Neural cell (in vitro differentiated cells): ENCODE results near the gene IMPDH2. TPM values are rescaled to one million over a fixed set of nuclear protein-coding genes. Genes with fewer than 3 reads are reported as not detected.

Experiments used
- H2AFZ ChIP-seq: fragments of 200-600, 300-800 bp; sonication (generic), shearing (Covaris generic); 2 replicates; pipeline ENCODE4 v1.6.0; 2014; ENCODE audit warnings: low read depth, mild to moderate bottlenecking, antibody characterized with exemption, low read length, moderate library complexity
- H3F3A ChIP-seq: fragments of 200-600 bp; shearing (Covaris generic); 2 replicates; pipeline ENCODE4 v1.6.1; 2016; ENCODE audit warnings: mild to moderate bottlenecking, moderate library complexity, mixed read lengths, antibody characterized with exemption, low read length; ENCODE audit not compliant: insufficient read depth, poor library complexity, severe bottlenecking
- H3K27ac ChIP-seq: fragments of 200-600, 300-800 bp; sonication (generic), shearing (Covaris generic); 2 replicates; pipeline ENCODE4 v1.5.1; 2014; ENCODE audit warnings: mild to moderate bottlenecking, low read length, moderate library complexity
- H3K27me3 ChIP-seq: fragments of 300-800, 200-600 bp; sonication (generic), shearing (Covaris generic); 2 replicates; pipeline ENCODE4 v1.6.0; 2014; ENCODE audit warnings: mild to moderate bottlenecking, low read depth, low read length, moderate library complexity; ENCODE audit not compliant: insufficient read depth
- H3K36me3 ChIP-seq: fragments of 300-800, 200-600 bp; sonication (generic), shearing (Covaris generic); 2 replicates; pipeline ENCODE4 v1.5.1; 2014; ENCODE audit warnings: mild to moderate bottlenecking, antibody characterized with exemption, low read length, moderate library complexity; ENCODE audit not compliant: insufficient read depth
- H3K4me2 ChIP-seq: fragments of 300-800, 200-600 bp; sonication (generic), shearing (Covaris generic); 2 replicates; pipeline ENCODE4 v1.6.0; 2014; ENCODE audit warnings: mild to moderate bottlenecking, low read length
- H3K4me3 ChIP-seq: fragments of 300-800, 200-600 bp; sonication (generic), shearing (Covaris generic); 2 replicates; pipeline ENCODE4 v1.5.1; 2014; ENCODE audit warnings: mild to moderate bottlenecking, low read length, moderate library complexity
- H3K79me2 ChIP-seq: fragments of 200-600 bp; shearing (Covaris generic); replicated peaks from 2 replicates; pipeline ENCODE4 v1.6.0; 2014; ENCODE audit warnings: mild to moderate bottlenecking, low read length, moderate library complexity; ENCODE audit not compliant: insufficient read depth
- H3K9ac ChIP-seq: fragments of 300-800, 200-600 bp; sonication (generic), shearing (Covaris generic); 2 replicates; pipeline ENCODE4 v1.6.1; 2016; ENCODE audit warnings: mild to moderate bottlenecking, low read length, mixed read lengths
- H3K9me2 ChIP-seq: fragments of 200-600 bp; shearing (Covaris generic); 2 replicates; pipeline ENCODE4 v1.6.1; 2016; ENCODE audit warnings: mild to moderate bottlenecking, low read length, mixed read lengths; ENCODE audit not compliant: insufficient read depth
- H3K9me3 ChIP-seq: fragments of 200-600, 300-800 bp; sonication (generic), shearing (Covaris generic); 2 replicates; pipeline ENCODE4 v1.6.1; 2016; ENCODE audit warnings: mild to moderate bottlenecking, mixed run types, low read length, moderate library complexity, mixed read lengths
- H4K20me1 ChIP-seq: fragments of 200-600 bp; shearing (Covaris generic); 2 replicates; pipeline ENCODE4 v1.6.1; 2016; ENCODE audit warnings: mild to moderate bottlenecking, mixed run types; ENCODE audit not compliant: insufficient read depth
- EP300 ChIP-seq: fragments of 450-650 bp; conservative IDR thresholded peaks from 2 replicates; pipeline ENCODE4 v1.6.1; 2014; ENCODE audit warnings: antibody characterized with exemption, mild to moderate bottlenecking, moderate library complexity; ENCODE audit not compliant: poor library complexity, severe bottlenecking
- EZH2 ChIP-seq: fragments of 200-600, 300-800 bp; shearing (Covaris generic), sonication (generic); IDR thresholded peaks from 2 replicates; pipeline ENCODE4 v1.6.1; 2014; ENCODE audit warnings: antibody characterized with exemption, low read length, borderline replicate concordance, mild to moderate bottlenecking; ENCODE audit not compliant: insufficient read depth, poor library complexity, severe bottlenecking
- MXI1 ChIP-seq: fragments of 450-650 bp; conservative IDR thresholded peaks from 2 replicates; pipeline ENCODE4 v1.6.1; 2014; ENCODE audit warnings: antibody characterized with exemption, mild to moderate bottlenecking; ENCODE audit not compliant: poor library complexity, severe bottlenecking
- POLR2AphosphoS5 ChIP-seq: IDR thresholded peaks from 2 replicates; pipeline ENCODE4 v1.6.1; 2012
- RAD21 ChIP-seq: fragments of 450-650 bp; conservative IDR thresholded peaks from 2 replicates; pipeline ENCODE4 v1.6.1; 2014; ENCODE audit warnings: antibody characterized with exemption, mild to moderate bottlenecking, moderate library complexity
- SMC3 ChIP-seq: fragments of 450-650 bp; conservative IDR thresholded peaks from 2 replicates; pipeline ENCODE4 v1.6.1; 2014; ENCODE audit warnings: antibody characterized with exemption, mild to moderate bottlenecking, moderate library complexity; ENCODE audit not compliant: poor library complexity
- TAF1 ChIP-seq: IDR thresholded peaks from 2 replicates; pipeline ENCODE4 v1.6.1; 2012; ENCODE audit warnings: low read depth
- polyA plus RNA-seq: library from polyadenylated mRNA; depleted of rRNA; stranded (reverse); fragments of >200 nt; gene quantifications from 2 replicates; pipeline ENCODE4 v1.2.3, GENCODE V29; 2014
- TF ChIP-seq, protein P1 (sequence below): fragments of 450-650 bp; IDR thresholded peaks from 2 replicates; pipeline ENCODE4 v1.5.1; 2014; ENCODE audit warnings: antibody characterized with exemption, mild to moderate bottlenecking, moderate library complexity; ENCODE audit not compliant: poor library complexity, severe bottlenecking
- TF ChIP-seq, protein P2 (sequence below): IDR thresholded peaks from 2 replicates; pipeline ENCODE4 v1.6.1; 2012; ENCODE audit warnings: borderline replicate concordance

Gene IMPDH2
- polyA plus RNA-seq, 1 donor from 2014 or later = 137 TPM

DNA sequence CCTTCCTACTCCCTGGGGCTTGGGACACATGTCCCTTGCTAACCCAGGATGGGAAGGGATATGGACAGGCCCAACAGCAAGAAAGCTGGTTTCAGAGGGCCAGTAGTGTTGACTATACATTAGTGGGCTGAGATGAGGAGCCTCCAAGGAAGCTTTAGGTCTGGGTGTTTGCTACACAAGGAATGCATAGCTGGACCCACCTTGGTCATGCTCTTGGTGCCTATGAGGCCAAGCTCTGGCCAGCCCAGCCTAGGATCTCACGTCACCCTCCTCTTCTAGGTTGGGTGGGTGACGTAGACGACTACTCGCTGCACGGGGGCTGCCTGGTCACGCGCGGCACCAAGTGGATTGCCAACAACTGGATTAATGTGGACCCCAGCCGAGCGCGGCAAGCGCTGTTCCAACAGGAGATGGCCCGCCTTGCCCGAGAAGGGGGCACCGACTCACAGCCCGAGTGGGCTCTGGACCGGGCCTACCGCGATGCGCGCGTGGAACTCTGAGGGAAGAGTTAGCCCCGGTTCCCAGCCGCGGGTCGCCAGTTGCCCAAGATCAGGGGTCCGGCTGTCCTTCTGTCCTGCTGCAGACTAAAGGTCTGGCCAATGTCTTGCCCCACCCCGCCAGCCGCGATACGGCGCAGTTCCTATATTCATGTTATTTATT is 22.7 kb downstream of the IMPDH2 start:
- Histone ChIP-seq H3K36me3 (no peaks in the 10 kb centered on the region), H3K4me3 (peak overlapping the region; percentile 100), H3K79me2 (peaks cover 31% of the 10 kb centered on the region), H4K20me1 (peaks cover 4% of the 10 kb centered on the region), H3F3A (no peaks in the 10 kb centered on the region), H3K9ac (peak overlapping the region; percentile 100), H3K9me2 (no peaks in the 10 kb centered on the region), H3K4me2 (peak overlapping the region; percentile 73), H3K9me3 (no peaks in the 10 kb centered on the region), H3K27me3 (no peaks in the 10 kb centered on the region), H2AFZ (peak overlapping the region; percentile 56), H3K27ac (peak overlapping the region; percentile 69)
- TF ChIP-seq EZH2 (no peak), EP300 (no peak), TAF1 (no peak), POLR2AphosphoS5 (no peak)
- TF ChIP-seq, protein P1, sequence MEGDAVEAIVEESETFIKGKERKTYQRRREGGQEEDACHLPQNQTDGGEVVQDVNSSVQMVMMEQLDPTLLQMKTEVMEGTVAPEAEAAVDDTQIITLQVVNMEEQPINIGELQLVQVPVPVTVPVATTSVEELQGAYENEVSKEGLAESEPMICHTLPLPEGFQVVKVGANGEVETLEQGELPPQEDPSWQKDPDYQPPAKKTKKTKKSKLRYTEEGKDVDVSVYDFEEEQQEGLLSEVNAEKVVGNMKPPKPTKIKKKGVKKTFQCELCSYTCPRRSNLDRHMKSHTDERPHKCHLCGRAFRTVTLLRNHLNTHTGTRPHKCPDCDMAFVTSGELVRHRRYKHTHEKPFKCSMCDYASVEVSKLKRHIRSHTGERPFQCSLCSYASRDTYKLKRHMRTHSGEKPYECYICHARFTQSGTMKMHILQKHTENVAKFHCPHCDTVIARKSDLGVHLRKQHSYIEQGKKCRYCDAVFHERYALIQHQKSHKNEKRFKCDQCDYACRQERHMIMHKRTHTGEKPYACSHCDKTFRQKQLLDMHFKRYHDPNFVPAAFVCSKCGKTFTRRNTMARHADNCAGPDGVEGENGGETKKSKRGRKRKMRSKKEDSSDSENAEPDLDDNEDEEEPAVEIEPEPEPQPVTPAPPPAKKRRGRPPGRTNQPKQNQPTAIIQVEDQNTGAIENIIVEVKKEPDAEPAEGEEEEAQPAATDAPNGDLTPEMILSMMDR = no peak

DNA sequence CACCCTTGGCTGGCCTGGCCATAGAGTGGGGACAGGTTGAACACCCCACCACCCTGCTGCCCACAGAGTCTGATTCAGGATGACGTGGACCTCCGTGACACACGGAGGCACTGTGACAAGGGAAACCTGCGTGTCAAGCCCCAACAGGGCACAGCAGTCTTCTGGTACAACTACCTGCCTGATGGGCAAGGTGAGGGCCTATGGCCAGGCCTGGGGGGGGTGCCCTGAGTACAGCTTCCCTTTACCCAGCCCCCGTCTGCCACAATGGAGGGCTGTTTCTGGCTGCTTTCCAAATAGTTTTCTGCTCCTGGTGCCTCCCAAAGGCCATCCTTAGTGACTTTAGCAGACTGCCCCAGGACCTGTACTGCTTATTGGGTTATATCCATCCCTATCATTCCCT is 23.2 kb downstream of the IMPDH2 start:
- H3K4me2 ChIP-seq = no peak overlapping the region
- peaks cover 4% of the 10 kb centered on the region for H4K20me1 ChIP-seq
- no peak overlapping the region for H2AFZ ChIP-seq
- no peaks in the 10 kb centered on the region for H3K36me3 ChIP-seq
- H3K27me3 ChIP-seq = no peaks in the 10 kb centered on the region
- no peaks in the 10 kb centered on the region for H3K9me2 ChIP-seq
- H3F3A ChIP-seq = no peaks in the 10 kb centered on the region
- no peak for TF ChIP-seq EP300
- TF ChIP-seq SMC3 = no peak
- TF ChIP-seq TAF1 = no peak
- no peak for TF ChIP-seq MXI1
- TF ChIP-seq, protein P2, sequence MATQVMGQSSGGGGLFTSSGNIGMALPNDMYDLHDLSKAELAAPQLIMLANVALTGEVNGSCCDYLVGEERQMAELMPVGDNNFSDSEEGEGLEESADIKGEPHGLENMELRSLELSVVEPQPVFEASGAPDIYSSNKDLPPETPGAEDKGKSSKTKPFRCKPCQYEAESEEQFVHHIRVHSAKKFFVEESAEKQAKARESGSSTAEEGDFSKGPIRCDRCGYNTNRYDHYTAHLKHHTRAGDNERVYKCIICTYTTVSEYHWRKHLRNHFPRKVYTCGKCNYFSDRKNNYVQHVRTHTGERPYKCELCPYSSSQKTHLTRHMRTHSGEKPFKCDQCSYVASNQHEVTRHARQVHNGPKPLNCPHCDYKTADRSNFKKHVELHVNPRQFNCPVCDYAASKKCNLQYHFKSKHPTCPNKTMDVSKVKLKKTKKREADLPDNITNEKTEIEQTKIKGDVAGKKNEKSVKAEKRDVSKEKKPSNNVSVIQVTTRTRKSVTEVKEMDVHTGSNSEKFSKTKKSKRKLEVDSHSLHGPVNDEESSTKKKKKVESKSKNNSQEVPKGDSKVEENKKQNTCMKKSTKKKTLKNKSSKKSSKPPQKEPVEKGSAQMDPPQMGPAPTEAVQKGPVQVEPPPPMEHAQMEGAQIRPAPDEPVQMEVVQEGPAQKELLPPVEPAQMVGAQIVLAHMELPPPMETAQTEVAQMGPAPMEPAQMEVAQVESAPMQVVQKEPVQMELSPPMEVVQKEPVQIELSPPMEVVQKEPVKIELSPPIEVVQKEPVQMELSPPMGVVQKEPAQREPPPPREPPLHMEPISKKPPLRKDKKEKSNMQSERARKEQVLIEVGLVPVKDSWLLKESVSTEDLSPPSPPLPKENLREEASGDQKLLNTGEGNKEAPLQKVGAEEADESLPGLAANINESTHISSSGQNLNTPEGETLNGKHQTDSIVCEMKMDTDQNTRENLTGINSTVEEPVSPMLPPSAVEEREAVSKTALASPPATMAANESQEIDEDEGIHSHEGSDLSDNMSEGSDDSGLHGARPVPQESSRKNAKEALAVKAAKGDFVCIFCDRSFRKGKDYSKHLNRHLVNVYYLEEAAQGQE = no peak
- no peak for TF ChIP-seq EZH2
- TF ChIP-seq, protein P1 = no peak
- no peak for TF ChIP-seq POLR2AphosphoS5
- TF ChIP-seq RAD21 = no peak
- H3K4me3 ChIP-seq = peak overlapping the region; percentile 100
- peak overlapping the region; percentile 100 for H3K9ac ChIP-seq
- peaks cover 25% of the 10 kb centered on the region for H3K79me2 ChIP-seq
- peak overlapping the region; percentile 69 for H3K27ac ChIP-seq
- H3K9me3 ChIP-seq = no peaks in the 10 kb centered on the region
